HuH-7.5 (cell line): ENCODE measurements around the gene SOCS7.

ENCODE experiments used
- DNase-seq: peaks from one replicate; pipeline ENCODE4 v3.0.0; 2011; ENCODE audit warnings: low spot score

The SOCS7 gene

DNA sequence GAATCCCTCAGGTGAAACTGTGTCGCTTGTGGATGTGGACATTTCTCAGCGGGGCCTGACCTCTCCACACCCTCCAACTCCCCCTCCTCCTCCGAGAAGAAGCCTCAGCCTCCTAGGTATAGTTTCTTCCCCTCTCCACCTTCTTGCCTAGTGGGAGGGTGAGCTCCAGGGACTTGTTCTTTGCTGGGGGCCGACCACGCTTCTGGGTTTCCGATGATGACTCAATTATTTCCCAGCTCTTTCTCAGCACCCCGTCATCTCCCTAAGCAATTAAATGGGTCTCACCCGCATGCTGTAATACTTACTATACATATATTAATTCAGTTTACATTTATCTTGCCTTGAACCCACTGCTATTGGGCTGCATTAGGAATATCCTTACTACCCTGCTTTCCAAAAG is 13.1 kb downstream of the SOCS7 start:
- DNase-seq: no peak

DNA sequence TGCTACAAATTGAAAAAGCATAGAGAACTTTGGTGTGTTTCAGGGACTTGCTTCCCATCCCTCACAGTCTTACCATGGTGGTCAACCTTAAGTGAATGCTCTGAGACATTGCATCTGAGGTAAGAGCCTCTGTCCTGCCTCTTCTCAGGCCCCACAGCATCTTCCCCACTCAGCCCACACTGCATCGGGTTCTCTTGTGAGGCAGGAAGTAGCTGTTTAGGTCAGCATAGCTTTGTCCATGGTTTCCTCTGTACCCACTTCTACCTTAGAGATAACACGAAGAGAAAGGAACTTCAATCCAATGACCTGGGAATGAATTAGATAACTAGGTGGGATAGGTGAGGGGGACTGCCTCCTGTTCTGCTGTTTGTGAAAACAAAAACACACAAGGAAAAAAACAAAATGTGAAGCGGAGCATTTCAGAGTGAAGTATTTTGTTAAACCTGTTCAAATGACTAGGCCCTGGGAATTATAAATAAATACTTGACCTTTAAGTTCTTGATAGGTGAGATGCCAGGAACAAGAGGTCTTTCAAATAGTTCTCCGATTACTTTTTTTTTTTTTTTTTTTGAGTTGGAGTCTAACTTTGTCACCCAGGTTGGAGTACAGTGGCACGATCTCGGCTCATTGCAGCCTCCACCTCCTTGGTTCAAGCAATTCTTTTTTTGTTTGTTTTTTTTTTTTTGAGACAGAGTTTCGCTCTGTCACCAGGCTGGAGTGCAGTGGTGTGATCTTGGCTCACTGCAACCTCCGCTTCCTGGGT is 17.7 kb downstream of the SOCS7 start:
- DNase-seq: no peak

DNA sequence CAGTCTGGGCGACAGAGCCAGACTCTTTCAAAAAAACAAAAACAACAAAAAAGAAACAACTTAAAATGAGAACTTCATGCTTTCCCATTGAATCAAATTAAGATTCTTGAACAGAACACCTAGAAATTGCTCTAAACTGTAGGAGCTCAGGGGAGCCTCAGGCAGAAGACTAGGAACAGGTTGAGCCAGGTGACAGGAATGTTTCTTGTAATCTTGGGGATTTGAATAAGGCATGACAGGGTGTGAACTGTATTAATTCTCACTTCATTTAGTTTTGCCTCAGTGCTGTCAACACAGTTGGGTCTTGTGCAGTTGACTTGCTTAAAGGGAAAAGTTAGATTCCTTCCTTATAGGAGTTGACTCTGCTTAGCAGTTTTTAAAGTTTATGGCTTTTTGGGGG is 27.8 kb downstream of the SOCS7 start:
- no peak for DNase-seq

DNA sequence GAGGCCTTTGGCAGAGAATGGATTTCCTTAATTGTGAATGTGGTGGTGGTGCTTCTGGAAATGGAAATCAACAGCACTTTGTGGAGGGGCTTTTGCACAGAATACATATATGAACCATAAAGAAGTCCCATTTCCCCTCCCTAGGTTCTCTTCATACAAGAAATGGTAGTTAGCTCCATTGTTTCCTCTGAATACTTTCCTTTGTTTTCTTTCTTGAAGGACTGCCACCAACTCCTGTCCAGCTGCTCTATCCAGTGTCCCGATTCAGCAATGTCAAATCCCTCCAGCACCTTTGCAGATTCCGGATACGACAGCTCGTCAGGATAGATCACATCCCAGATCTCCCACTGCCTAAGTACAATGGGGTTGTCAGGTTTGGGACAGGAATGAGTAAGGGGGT is 43.4 kb downstream of the SOCS7 start:
- no peak for DNase-seq

DNA sequence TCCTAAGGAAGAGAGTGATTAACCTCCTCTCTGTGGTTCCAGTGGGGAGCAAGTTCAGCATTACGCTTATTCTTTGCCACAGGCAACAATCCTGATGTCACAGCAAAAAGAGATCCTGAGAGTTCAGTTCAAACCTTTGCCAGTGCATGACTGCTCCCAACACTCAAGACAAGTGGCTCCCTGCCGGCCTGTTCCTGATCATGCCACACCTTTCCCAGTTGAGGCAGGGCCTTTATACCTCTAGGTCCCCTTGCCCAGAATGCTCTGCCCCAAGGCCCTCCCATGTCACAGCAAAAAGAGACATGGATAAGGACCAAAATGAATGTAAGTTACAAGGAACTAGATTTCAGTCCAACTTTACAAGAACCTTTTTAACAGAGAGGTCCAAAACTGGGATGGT is 45.6 kb downstream of the SOCS7 start:
- no peak for DNase-seq

DNA sequence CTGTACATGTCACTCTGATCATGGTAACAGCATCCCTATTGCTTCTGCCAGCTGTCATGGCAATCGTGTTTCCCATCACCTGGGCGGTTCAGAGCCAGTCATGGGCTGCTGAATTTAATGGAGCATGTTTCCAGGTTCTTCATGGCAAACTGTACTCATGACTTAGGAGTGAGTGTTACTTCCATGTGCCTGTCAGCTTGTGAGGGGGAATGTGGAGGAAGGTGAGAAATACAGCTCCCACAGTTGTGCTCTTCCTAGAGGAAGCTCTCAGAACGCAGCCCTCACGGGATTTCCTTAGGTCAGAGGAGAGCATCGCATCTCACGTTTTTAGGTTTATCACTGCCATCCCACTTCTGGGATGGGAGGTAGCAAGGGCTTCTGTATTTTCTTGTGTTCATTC is 48.6 kb downstream of the SOCS7 start:
- no peak for DNase-seq

DNA sequence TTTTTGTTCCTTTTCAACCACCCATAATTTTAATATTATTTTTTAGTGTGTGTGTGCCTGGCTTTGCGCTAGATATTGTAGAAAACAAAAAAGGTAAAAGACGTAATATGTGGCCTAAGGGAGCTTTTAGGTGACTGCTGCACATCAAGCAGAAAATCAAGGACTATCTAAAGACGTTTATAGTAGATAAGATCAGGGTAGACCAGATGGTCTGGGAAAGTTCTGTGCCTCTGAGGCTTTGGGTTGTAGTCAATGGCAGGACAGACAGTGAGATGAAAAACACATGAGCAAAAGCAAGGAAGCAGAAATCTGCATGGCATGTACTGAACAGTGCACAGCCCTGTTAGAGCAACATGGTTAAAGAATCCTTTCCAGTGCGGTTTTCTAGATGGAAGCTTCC is 49.8 kb downstream of the SOCS7 start:
- no peak for DNase-seq

DNA sequence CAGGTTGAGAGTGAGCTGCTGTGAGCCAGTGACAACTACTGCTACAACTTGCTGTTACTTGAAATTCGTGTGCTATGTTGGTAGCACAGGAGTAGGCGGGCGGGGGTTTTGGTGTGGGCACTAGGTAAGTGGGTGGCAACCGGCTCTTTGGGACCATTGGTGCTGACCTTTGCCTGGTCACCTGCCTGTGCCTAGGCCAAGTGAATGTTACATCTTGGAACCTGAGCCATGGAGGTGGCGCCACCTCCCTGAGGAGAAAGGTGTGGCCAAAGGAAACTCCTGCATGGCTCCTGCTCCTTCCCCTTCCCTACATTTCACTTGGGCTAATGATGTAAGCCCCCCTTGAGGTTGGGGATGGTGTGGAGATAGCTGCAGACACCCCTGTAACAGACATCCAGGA is 51.3 kb downstream of the SOCS7 start:
- no peak for DNase-seq

DNA sequence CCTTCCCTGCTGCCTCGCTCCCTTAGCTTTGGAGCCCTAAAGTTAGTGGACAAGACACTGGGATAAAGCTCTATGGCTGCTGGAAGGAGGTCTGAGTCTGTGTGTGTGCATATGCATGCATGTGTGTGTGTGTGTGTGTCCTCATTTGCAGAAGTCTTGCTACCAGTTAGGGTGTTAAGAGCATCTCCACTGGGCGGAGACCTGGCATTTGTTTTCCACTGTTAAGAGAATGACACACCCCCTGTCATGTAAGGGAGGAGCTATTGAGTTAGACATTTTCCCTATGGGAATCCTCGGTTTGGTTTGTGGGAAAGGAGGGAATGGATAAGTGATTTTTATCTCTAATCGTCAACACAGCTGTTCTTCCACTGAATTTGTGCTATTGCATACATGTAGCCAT is 51.8 kb downstream of the SOCS7 start:
- DNase-seq: no peak

DNA sequence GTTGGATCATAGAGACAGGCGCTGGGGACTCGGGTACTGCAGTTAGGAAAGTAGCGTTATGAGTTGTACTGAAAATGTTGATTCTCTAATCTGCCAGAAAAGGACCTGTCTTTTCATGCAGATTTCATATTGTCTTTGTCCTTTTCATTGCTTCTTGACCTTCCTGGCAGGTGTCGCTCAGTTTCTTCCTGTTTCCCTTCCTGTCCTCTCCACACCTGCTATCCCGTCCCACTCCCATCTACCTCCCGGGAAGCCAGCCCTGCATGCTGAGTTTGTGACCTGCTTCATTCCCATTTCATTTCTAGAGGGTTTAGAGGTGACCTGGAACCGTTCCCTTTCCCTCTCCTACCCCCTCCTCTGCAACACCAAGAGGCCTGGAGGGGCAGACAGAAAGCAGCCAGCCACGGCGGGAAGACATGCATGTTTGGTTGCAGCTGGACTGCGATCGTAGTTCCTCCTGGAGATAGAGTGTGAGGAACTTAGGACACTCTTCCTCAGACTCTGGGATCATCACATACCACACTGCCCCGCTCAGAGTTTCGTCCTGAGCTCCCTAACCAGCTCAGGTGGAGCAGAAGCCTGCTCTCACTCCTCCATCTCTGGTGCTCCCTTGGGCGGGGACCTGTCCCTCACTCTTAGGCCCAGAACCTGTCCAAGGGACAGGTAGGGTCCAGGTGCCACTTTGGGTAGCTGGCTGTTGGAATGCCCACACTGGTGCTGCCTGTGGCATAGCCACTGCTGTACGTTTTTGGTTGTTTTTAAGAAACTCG is 52.7 kb downstream of the SOCS7 start:
- no peak for DNase-seq

DNA sequence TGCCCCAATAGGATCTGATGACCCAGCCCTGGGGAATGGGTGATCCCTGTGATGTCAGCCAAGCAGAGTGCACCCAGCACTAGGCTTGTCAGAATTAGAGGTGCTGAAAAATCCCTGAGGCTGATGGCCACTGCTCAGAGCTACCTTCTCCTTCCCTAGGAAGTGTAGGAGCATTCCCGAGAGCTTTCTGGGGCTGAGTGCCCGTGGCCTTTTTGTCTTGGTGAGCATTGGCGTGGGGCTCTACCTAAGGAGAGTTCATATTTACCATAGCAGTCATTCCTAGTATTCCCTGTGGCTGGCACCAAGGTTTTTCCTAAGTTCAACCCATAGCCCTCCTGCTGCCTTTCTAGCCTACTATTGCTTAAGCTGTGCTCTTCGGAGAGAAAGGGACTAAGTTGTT is 54.0 kb downstream of the SOCS7 start:
- DNase-seq: no peak

DNA sequence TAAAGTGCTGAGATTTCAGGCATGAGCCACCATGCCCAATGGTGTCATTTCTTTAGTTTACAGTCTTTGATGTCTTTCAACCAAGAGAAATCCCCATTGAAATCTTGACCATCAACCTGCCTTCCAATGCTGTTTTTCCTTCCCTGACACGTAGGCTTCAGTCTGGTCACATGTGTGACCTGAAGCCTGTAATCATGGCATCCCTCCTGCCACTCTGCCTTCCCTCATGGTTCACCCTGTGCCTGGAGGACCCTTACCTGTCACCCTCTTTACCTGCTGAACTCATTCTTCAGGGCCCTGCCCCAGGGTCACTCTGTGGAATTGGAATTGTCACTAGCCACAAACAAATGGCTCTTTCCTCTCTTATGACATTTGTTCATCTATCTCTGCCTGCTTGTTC is 58.6 kb downstream of the SOCS7 start:
- no peak for DNase-seq

DNA sequence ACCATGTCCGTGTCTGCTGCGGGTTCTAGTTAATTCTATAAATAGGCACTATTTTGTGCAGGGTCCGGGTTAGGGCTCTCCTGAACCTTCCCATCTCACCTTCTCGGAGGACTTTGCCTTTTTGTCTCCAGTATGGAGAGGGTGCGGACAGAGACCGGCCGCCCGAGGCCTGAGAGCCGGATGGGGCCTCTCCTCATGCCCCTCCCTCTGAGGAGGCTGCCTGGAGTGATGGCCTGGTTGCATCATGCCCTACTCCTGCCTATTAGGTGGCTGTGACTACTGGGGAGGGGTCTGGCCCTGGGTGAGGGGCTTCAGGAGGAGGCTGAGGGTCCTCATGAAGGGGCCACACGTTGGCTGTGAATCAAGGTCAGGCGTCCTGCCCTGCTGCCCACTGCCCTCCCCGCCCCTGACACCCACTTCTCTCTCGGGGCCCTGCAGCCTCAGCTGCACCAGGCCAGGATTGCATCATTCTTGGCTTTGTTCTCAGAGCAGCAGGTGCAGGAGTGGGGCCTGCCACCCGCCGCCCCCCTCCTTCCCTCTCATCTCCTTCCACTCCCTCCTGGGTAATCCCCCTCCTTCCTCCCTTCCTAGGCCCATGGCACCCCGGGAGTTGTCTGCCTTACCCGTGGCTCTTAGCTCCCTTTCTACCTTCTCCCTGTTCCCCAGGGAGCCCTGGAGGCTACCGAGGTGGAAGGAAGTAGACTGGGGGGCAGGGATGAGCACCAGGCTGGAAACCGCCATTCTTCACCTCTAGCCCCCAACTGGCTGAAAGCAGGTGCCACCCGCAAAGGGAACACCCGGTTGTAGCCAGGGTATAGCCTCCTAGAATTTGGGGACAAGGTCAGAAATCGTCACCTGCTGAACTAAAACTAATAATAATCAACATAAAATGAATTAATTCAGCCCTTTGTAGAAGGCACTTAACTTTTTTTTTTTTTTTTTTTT is 63.9 kb downstream of the SOCS7 start:
- DNase-seq: peak; percentile 65

DNA sequence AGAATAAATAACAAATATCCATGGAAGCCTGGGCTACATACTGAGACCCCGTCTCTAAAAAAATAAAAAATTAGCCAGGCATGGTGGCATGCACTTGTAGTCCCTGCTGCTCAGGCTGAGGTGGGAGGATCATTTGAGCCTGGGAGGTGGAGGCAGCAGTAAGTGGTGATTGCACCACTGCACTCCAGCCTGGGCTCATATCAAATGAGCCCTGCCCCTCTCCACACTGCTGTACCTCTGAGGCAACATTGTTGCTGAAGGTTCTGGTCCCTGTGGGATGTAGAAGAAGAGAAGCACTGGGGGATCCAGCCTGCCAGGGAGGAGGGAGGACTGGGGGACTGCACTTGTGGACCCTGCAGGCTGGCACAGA is 65.2 kb downstream of the SOCS7 start:
- no peak for DNase-seq

DNA sequence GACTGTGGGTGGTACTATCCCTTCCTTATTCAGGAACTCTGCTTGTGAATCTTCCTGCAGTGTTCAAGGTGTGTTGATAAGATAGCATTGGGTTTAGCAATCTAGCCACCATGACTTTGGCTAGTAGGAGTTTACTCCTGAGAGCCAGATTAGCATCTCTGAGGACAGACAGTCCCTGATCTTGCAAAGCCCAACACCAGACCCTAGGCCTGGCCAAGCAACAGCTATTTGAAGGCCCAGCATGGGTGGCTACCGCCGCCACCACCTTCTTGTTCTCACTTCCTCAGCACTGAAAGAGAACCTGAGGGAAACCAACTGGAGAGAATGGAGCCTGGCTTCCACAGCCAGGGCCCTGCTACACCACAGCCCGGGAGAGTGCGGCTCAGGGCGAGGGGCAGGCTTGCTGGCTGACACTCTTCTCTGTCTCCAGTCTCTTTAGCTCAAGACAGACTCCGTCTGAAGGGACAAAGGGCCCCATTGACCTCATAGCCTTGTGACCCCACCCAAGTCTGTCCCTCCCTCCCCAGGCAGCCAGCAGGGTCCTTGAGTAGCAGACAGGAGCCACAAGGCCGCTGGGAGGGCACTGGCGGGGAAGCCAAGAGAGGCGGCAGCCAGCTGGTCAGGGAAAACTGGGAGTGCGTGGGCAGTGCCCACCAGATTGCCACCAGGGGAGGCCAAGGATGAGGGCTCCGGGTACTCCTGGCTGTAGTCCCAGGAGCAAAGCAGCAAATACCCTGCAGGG is 65.7 kb downstream of the SOCS7 start:
- DNase-seq: no peak

DNA sequence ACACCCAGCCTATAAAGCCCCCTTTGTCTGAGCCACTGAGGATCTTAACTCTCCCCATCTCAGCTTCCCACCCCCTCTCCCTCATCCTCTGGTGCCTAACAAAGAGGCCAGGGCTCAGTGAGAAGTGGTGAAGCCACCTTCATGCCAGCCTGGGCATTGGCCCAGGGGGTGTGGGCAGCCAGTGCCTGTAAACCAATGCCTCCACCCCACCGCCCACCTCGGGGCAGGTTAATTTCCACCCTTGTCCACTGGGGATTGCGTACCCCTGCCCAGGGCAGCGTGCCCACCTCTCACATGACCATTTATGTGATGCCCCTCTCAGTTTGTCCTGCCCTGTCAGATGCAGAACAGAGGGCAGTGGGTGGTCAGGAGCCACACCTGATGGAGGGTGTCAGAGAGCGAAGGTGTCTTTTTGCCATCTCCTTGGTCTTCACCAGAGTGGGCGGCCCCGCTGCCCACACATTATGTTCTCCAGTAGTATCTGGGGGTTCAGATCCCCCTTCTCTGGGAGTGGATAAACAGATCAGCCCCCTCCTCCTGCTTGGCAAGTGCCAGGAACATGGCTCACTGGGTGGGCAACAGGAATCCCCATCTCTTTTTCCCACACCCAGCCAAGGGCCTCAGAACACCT is 66.5 kb downstream of the SOCS7 start:
- no peak for DNase-seq

DNA sequence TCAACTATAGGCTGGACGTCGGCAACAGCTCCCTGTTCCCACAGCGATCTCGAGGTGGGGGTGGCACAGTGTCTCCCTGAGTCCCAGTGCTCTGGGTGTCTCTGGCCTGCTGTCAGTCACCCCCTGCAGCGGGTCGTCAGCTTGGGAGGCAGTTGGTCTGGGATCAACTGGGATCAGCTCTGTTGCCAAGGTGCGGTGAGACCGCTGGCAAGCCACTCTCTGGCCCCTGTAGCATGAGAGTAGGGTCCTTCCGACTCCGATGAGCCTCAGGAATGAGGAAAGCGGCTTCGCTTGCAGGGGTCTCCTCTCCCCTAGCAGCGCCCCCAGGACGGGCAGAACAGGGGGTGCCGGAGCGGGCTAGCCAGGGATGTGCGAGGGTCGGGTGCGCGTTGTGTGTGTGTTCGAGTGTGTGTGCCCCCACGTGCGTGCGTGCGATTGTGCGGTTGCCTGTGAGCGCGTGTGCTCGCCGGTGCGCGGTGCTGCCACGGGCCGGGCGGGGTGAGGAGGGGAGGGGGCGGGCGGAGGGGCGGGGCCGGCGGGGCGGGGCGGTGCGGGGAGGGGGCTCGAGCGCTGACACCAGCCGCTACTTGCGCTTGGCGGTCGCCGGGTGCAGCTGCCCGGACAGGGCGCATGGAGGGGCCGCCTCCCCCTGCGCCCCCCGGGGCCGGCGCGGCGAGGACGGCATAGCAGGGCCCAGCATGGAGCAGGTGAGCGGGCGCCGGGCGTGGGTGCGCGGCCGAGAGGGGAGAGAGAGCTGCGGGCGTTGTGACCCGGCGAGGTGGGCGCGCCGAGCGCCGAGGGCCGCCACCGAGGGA is 67.3 kb downstream of the SOCS7 start:
- DNase-seq: no peak

DNA sequence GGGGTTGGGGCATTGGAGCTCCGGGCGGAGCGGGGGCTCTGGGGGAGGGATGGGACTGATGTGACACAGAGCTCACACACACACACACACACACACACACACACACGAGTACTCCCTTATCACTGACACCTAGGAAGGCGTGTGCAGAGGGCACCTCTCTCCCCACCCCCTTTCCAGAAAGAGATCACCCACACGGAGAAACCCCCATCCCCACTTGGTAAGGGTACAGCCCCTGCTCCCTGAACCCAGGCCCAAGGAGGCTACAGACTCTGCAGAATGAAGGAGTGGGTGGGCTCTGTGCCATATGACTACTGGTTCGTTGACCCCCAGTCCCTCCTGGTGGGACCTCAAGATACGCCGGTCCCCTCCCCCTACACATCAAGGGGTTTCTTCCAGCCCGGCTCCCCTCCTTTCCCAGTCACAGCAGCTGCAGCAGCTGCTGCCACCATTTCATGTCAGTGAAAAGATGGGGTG is 67.9 kb downstream of the SOCS7 start:
- no peak for DNase-seq

DNA sequence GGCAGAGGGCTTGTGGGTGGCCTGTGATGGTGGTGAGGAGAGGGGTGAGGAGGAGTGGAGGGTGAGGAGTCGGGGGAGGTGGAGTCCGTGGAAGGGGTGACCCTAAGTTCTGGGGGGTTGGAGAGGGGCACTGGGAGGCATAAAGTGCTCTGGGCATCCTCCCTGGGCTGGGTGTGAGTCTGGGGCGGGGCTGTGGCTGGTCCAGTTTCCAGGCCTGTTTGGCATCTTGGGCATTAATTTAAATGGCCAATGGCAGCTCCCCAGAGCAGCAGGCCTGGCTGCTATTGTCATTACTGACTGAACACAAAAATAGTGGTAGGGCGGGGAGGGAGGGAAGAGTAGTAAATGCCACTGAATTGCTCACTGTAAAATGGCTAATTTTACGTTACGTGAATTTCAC is 68.9 kb downstream of the SOCS7 start:
- no peak for DNase-seq

DNA sequence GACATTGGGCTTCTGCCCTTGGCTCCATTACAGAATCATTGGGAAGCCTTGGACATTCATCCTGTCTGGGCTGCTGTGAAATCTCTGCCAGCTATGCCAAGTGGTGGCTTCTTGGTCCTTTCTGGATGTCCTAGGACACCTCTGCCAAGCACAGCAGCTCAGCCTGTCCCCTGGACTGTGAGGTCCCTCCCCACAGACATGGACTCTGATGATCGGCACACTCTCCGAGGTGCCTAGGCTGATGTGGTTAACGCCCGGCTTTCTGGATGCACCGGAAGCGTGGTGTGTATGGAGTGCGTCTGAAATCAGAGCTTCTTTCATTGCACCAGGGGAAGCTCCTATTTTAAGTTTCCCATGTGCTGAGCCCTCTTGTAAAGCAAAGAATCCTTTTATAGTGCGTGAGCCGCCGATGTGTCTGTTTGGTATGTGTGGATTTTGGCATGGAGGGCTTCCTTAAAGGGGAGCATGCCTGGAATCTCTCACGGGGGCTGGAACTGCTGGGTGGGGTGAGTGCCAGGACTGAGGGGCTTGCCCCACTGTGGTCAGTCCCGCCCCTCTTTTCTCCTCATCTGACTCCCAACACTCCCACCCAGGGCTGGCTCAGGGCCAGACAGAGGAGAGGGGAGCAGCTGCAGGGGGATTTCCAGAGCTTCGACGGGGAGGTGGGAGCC is 69.7 kb downstream of the SOCS7 start:
- no peak for DNase-seq
